GM18498 (cell line): ENCODE measurements around the gene SGPP2.
"Not testable (repeated sequence)": the region's sequence is repeated elsewhere in the genome, so short reads cannot be mapped to it uniquely, and the experiment has no call there.

ENCODE experiments used
- ATAC-seq: cut with Tn5 transposase; IDR thresholded peaks from one replicate; pipeline ENCODE4 v1.9.1; 2021; ENCODE audit warnings: mild to moderate bottlenecking, moderate library complexity; ENCODE audit not compliant: unreplicated experiment

SGPP2 gene

GRCh38 chr2:222424729-222425671, 657 bp downstream of the SGPP2 start:
- peak; percentile 23 for ATAC-seq

- peak; percentile 53 for ATAC-seq
Observed at GRCh38 chr2:222427646-222428301, 3.4 kb downstream of the SGPP2 start.

GRCh38 chr2:222430071-222430470, 5.7 kb downstream of the SGPP2 start:
- no peak for ATAC-seq

- ATAC-seq: no peak
Observed at GRCh38 chr2:222430681-222431080, 6.3 kb downstream of the SGPP2 start.

GRCh38 chr2:222431869-222432268, 7.5 kb downstream of the SGPP2 start:
- ATAC-seq: no peak

GRCh38 chr2:222433332-222434173, 9.2 kb downstream of the SGPP2 start:
- peak; percentile 84 for ATAC-seq

GRCh38 chr2:222434204-222434603, 9.9 kb downstream of the SGPP2 start:
- ATAC-seq: peak; percentile 50

- ATAC-seq: not testable (repeated sequence)
Observed at GRCh38 chr2:222435400-222436039, 11.2 kb downstream of the SGPP2 start.

- no peak for ATAC-seq
Observed at GRCh38 chr2:222436040-222436413, 11.7 kb downstream of the SGPP2 start.

- no peak for ATAC-seq
Observed at GRCh38 chr2:222439692-222440091, 15.3 kb downstream of the SGPP2 start.

- no peak for ATAC-seq
Observed at GRCh38 chr2:222440673-222441422, 16.5 kb downstream of the SGPP2 start.

GRCh38 chr2:222442665-222443064, 18.3 kb downstream of the SGPP2 start:
- no peak for ATAC-seq

- ATAC-seq: no peak
Observed at GRCh38 chr2:222445227-222445626, 20.9 kb downstream of the SGPP2 start.

GRCh38 chr2:222447131-222447530, 22.8 kb downstream of the SGPP2 start:
- no peak for ATAC-seq

- ATAC-seq: no peak
Observed at GRCh38 chr2:222448748-222449181, 24.4 kb downstream of the SGPP2 start.

- no peak for ATAC-seq
Observed at GRCh38 chr2:222450021-222450420, 25.7 kb downstream of the SGPP2 start.

GRCh38 chr2:222451224-222451674, 26.9 kb downstream of the SGPP2 start:
- ATAC-seq: peak; percentile 100

- ATAC-seq: no peak
Observed at GRCh38 chr2:222452422-222452950, 28.1 kb downstream of the SGPP2 start.

- ATAC-seq: no peak
Observed at GRCh38 chr2:222456479-222457077, 32.2 kb downstream of the SGPP2 start.
